ENCODE results near the gene OGDH.

DNA sequence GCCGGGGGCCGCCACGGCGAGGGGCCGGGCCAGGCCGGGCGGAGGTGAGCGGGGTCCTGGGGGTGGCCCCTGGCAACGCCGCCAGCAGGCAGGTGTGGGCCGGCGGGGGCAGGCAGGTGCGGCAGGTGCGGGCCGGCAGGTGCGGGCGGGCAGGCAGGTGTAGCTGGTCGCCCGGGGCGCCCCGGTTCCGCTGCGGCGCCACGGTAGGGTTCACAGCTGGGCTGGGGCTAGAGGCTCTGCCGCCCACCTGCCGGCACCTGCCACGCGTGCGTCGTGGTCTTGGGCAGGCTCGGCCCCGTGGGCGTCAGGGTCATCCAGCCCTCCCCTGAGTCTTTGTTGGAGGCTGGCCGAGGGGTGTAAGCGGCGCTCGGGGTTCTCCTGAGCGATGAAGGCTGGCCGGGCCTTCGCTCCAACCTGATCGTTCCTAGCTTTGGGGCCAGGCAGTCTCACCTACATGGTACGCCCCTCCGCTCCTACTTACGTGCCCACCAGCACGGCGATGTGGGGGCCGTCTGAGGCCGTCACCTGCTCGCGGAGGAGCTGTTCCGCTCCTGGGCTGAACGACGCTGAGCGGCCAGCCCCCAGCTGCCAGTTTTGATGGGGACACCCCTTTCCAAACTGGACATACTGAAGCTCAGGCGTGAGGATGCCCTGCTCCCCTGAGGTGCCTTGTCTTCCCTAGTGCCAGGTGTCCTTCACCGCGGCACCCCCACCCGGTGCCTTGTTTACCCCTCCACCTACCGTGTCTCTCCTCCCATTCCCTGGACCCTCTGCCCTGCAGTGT, 142.7 kb downstream of the OGDH start:
- TF ChIP-seq, protein P1, sequence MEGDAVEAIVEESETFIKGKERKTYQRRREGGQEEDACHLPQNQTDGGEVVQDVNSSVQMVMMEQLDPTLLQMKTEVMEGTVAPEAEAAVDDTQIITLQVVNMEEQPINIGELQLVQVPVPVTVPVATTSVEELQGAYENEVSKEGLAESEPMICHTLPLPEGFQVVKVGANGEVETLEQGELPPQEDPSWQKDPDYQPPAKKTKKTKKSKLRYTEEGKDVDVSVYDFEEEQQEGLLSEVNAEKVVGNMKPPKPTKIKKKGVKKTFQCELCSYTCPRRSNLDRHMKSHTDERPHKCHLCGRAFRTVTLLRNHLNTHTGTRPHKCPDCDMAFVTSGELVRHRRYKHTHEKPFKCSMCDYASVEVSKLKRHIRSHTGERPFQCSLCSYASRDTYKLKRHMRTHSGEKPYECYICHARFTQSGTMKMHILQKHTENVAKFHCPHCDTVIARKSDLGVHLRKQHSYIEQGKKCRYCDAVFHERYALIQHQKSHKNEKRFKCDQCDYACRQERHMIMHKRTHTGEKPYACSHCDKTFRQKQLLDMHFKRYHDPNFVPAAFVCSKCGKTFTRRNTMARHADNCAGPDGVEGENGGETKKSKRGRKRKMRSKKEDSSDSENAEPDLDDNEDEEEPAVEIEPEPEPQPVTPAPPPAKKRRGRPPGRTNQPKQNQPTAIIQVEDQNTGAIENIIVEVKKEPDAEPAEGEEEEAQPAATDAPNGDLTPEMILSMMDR (IDR thresholded peaks at IDR 0.05): no peak
- TF ChIP-seq EP300 (IDR thresholded peaks at IDR 0.05) (no peak), POLR2A (IDR thresholded peaks at IDR 0.05) (no peak)

All from ovary (tissue), 3 donors.